ENCODE results near the gene AKAP10. TPM values are rescaled to one million over a fixed set of nuclear protein-coding genes. Genes with fewer than 3 reads are reported as not detected.

The AKAP10 gene
- total and polyA plus RNA-seq, 2 donors (not counting 3 experiments of a cell fraction or from before 2014, with no cell fraction given), result 10.0 to 27.1 TPM

DNA sequence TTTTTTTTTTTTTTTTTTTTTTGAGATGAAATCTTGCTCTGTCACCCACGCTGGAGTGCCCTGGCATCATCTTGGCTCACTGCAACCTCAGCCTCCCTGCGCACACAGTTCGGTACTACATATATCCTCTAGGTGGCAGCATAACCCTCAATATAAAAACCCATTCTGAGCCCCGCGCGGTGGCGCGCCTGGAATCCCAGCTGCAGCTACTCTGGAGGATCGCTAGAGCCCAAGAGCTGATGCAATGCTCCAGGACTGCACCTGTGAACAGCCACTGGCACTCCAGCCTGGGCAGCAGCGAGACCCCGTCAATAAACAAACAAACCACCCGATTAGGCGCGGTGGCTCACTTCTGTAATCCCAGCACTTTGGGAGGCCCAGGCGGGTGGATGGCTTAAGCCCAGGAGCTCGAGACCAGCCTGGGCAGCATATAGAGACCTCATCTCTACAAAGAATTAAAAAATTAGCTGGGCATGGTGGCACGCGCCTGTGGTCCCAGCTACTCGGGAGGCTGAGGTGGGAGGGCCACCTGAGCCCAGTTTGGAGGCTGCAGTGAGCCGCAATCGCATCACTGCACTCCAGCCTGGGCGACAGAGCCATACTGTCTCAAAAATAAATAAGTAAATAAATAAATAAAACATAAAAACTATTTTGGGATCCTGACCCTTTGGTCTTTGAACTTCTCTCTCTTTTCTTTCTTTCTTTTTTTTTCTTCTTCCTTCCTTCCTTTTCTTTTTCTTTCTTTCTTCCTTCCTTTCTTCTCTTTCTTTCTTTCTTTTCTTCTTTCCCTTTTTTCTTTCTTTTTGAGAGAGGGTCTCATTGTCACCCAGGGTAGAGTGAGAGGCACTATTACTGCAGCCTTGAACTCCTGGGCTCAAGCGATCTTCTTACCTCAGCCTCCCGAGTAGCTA, 15.4 kb upstream of the AKAP10 start:
- TF ChIP-seq, protein P1, sequence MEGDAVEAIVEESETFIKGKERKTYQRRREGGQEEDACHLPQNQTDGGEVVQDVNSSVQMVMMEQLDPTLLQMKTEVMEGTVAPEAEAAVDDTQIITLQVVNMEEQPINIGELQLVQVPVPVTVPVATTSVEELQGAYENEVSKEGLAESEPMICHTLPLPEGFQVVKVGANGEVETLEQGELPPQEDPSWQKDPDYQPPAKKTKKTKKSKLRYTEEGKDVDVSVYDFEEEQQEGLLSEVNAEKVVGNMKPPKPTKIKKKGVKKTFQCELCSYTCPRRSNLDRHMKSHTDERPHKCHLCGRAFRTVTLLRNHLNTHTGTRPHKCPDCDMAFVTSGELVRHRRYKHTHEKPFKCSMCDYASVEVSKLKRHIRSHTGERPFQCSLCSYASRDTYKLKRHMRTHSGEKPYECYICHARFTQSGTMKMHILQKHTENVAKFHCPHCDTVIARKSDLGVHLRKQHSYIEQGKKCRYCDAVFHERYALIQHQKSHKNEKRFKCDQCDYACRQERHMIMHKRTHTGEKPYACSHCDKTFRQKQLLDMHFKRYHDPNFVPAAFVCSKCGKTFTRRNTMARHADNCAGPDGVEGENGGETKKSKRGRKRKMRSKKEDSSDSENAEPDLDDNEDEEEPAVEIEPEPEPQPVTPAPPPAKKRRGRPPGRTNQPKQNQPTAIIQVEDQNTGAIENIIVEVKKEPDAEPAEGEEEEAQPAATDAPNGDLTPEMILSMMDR (IDR thresholded peaks at IDR 0.05; ENCODE audit: extremely low read depth in 1 of 2, insufficient read depth in 1 of 2, low read depth in 1 of 2, low read length in 2 of 2), result peak; percentile 60 to 69
- no peak for TF ChIP-seq JUN (IDR thresholded peaks at IDR 0.05; ENCODE audit: borderline replicate concordance, insufficient read depth, insufficient read length, low read depth)
- no peak for TF ChIP-seq POLR2A (IDR thresholded peaks at IDR 0.05; ENCODE audit: low read depth, low read length)
- Histone ChIP-seq H3K4me3 (replicated peaks in 1 of 3; ENCODE audit: insufficient read depth in 1 of 3, low read depth in 1 of 3, low read length in 3 of 3) (no peak overlapping the region), H3K79me2 (ENCODE audit: control insufficient read depth, insufficient read depth, low read length) (no peaks in the 10 kb centered on the region), H3K27me3 (ENCODE audit: control insufficient read depth in 2 of 2, insufficient read depth in 2 of 2, low read length in 2 of 2) (peaks cover 2 to 5% of the 10 kb centered on the region in 2 experiments), H2AFZ (ENCODE audit: low read depth, low read length) (no peak overlapping the region), H3K9ac (replicated peaks; ENCODE audit: extremely low read depth, insufficient read depth, low read length) (no peak overlapping the region), H3K4me1 (ENCODE audit: control insufficient read depth, extremely low read depth, insufficient read depth, low read length) (no peaks in the 10 kb centered on the region), H3K27ac (ENCODE audit: insufficient read depth, low read depth, low read length) (no peak overlapping the region), H3K4me2 (ENCODE audit: insufficient read depth, low read length) (no peak overlapping the region), H3K36me3 (ENCODE audit: control insufficient read depth in 2 of 2, extremely low read depth in 1 of 2, insufficient read depth in 2 of 2, low read length in 2 of 2) (no peaks in the 10 kb centered on the region), H3K9me3 (replicated peaks; ENCODE audit: control insufficient read depth, insufficient read depth, low read length) (no peaks in the 10 kb centered on the region), H4K20me1 (replicated peaks; ENCODE audit: control insufficient read depth, extremely low read depth, insufficient read depth, low read length) (no peaks in the 10 kb centered on the region), H3K9me1 (replicated peaks; ENCODE audit: control insufficient read depth, extremely low read depth, insufficient read depth, low read length) (no peaks in the 10 kb centered on the region)
- FAIRE-seq (peak; percentile 98), DNase-seq (ENCODE audit: low read depth, low spot score) (peak; percentile 85)
- dilution Hi-C loops (cut with MboI; ENCODE audit: extremely low pct_ligation_motif_present, low sequenced_read_pairs) (no loop called here), intact Hi-C loops (cut with micrococcal nuclease) (loop anchor here (1.0 to 5.0 kb wide), 4 partner anchors 16 to 234 kb away; partner anchors contain the start of gene SPECC1)
- BruUV-seq (replicated peaks), result no TSS peak
- ChIA-PET POLR2A (interaction anchor here (0.6 kb wide), 1 partner anchor 10 kb away, joined by 3 read pairs; no protein-coding TSS in a partner anchor), CTCF (interaction anchor here (0.6 to 6.5 kb wide), 27 partner anchors 8 to 329 kb away, joined by 3 to 125 read pairs (median 6); partner anchors contain the start of genes AKAP10 and SPECC1)
